WI38 (cell line): ENCODE data around the gene IFNA17.
"Not testable (repeated sequence)": the region's sequence is repeated elsewhere in the genome, so short reads cannot be mapped to it uniquely, and the experiment has no call there.

Experiments
- H3K4me3 ChIP-seq: 2 replicates; pipeline ENCODE4 v1.5.1; 2011; ENCODE audit warnings: low read depth, mild to moderate bottlenecking, control low read depth, low read length
- CTCF ChIP-seq: IDR thresholded peaks from 2 replicates; pipeline ENCODE4 v1.5.1; 2012; ENCODE audit warnings: low read depth, mild to moderate bottlenecking, control low read depth, low read length

Gene IFNA17

GRCh38 chr9:21194867-21195776 is 32.9 kb downstream of the IFNA17 start:
- not testable (repeated sequence) for H3K4me3 ChIP-seq
- peak; percentile 44 for TF ChIP-seq CTCF

GRCh38 chr9:21187487-21187886 is 40.5 kb downstream of the IFNA17 start, which contains the start of gene IFNA4:
Gene IFNA4, minus strand, starts transcription at chr9:21187587. Its CDS starts 56 bp downstream, at chr9:21187531.
- not testable (repeated sequence) for H3K4me3 ChIP-seq

- not testable (repeated sequence) for H3K4me3 ChIP-seq
- peak; percentile 50 for TF ChIP-seq CTCF
These were observed 44.9 kb downstream of the IFNA17 start for GRCh38 chr9:21182810-21183736.
